ENCODE data around the gene RIGI. TPM values are rescaled to one million over a fixed set of nuclear protein-coding genes. Genes with fewer than 3 reads are reported as not detected.

RIGI gene
- polyA plus RNA-seq, 1 experiment = 2.4 TPM

DNA sequence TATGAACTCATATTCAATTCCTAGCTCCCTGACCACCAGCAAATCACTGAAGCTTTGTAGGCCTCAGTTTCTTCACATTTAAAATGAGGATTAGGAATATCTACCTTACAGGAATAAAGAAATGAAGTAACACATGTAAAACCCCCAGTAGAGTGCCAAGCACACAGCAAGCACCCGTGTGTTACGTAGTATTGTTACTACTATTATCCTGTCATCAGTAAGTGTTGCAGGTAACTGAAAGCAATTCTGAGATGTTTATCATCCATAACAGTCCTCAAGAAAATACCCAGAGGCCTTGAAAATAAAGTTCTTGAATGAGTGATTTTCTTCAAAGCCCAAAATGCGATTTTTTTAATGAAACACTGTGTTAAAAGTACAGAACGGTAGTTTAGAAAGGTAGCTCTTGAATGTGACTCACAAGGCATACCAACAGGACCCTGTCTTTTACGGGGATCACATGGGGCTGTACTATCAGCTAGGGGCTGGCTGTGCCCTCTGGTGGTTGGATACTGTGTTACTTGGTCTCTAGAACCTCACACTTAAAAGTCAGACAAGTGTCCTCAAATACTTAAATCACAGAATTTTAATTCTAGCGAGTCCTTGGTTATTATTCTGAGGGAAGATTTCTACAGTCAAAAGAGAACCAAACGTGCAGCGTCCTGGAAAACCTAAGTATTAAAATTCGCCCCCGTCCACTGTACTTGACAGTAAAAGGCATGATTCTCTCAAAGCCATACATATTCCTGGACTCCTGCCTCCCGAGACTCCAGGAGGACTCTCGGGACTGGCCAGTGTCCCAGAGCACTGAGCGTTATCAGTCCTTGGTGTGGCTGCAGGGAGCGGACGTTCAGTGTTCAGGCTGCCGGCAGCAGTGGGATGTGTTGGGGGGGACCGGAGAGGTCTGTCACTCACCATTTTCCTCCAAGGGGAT is 46.2 kb upstream of the RIGI start:
- no peaks in the 10 kb centered on the region for H3K27me3 ChIP-seq (ENCODE audit: control insufficient read depth, insufficient read depth, low read length)
- DNase-seq (ENCODE audit: low read depth) = no peak
- peak overlapping the region; percentile 93 for H3K4me3 ChIP-seq (ENCODE audit: low read depth, low read length)
- POLR2A ChIA-PET = interaction anchor here (1.0 to 1.4 kb wide), 2 partner anchors 22 to 193 kb away, joined by 3 read pairs; no protein-coding TSS in a partner anchor
- peaks cover 5% of the 10 kb centered on the region for H3K36me3 ChIP-seq (ENCODE audit: control insufficient read depth, insufficient read depth, low read length)
- TF ChIP-seq, protein P1, sequence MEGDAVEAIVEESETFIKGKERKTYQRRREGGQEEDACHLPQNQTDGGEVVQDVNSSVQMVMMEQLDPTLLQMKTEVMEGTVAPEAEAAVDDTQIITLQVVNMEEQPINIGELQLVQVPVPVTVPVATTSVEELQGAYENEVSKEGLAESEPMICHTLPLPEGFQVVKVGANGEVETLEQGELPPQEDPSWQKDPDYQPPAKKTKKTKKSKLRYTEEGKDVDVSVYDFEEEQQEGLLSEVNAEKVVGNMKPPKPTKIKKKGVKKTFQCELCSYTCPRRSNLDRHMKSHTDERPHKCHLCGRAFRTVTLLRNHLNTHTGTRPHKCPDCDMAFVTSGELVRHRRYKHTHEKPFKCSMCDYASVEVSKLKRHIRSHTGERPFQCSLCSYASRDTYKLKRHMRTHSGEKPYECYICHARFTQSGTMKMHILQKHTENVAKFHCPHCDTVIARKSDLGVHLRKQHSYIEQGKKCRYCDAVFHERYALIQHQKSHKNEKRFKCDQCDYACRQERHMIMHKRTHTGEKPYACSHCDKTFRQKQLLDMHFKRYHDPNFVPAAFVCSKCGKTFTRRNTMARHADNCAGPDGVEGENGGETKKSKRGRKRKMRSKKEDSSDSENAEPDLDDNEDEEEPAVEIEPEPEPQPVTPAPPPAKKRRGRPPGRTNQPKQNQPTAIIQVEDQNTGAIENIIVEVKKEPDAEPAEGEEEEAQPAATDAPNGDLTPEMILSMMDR (IDR thresholded peaks at IDR 0.05; ENCODE audit: insufficient read depth, low read depth, low read length) = peak; percentile 75
- CTCF ChIA-PET = interaction anchor here (0.6 to 13.3 kb wide), 13 partner anchors 8 to 396 kb away, joined by 3 to 492 read pairs (median 4); partner anchors contain the start of genes ACO1, SMIM27 and TOPORS

DNA sequence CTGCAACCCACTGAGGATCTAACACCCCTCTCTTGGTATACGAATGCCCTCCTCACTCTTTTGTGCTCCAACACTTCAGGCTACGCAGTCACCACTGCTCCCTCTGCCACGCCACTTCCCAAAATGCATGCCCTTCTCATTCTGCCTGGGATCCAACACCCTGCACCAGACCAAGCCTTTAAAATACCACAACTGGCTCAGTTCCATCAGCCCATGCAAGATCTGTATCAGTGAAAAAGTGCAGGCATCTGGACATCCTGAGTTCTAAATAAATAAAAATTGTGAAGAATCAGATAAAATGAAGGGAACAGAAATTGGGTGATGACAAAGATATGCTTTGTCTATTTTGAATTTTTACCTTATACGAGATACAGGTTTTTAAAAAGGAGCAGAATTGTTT is 44.3 kb upstream of the RIGI start:
- ChIA-PET CTCF (no interaction called here), POLR2A (no interaction called here)
- Histone ChIP-seq H3K36me3 (ENCODE audit: control insufficient read depth, insufficient read depth, low read length) (peaks cover 12% of the 10 kb centered on the region), H3K27me3 (ENCODE audit: control insufficient read depth, insufficient read depth, low read length) (no peaks in the 10 kb centered on the region), H3K4me3 (ENCODE audit: low read depth, low read length) (no peak overlapping the region)
- DNase-seq (ENCODE audit: low read depth) = no peak
- TF ChIP-seq, protein P1 (IDR thresholded peaks at IDR 0.05; ENCODE audit: insufficient read depth, low read depth, low read length) = no peak

DNA sequence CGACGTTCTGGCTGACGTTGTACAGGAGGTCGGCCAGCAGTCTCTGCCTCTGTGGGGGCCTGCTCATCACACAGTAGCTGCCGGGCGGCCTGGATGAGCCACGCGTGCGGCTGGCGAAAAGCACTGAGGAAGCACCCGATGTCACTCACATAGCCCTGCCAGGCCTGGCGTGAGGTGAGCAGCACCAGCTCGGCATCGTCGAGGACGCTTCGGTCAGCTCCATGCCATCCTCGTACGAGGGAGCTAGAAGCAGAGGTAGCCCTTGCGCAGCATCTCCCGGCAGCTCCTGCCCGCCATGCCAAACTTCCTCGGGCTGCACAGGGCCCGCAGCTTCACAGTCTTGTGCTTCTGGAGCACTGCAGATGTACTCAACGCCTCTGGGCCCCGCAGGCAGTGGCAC is 40.8 kb upstream of the RIGI start:
- CTCF ChIA-PET = interaction anchor here (1.1 to 8.1 kb wide), 2 partner anchors 9 to 188 kb away, joined by 3 to 44 read pairs; no protein-coding TSS in a partner anchor

DNA sequence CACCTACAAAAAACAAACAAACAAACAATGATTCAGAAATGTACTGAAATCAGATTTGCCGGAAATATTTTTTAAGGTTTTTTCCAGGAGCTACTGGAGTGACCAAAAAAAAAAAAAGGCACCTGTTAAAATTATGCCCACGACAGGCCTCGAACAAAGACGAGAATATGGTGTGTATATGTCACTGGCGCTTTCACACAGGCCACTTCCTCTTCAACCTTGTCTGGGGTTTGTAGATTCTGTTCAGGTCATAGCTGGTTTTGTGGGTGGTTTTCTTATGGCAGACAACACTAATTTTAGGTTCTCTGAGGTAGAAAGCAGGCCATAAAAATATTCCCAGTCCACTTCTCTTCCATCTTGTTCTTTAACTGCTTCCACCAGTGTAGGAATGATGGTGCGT is 40.0 kb upstream of the RIGI start:
- no peaks in the 10 kb centered on the region for H3K27me3 ChIP-seq (ENCODE audit: control insufficient read depth, insufficient read depth, low read length)
- TF ChIP-seq, protein P1 (IDR thresholded peaks at IDR 0.05; ENCODE audit: insufficient read depth, low read depth, low read length) = no peak
- no peak overlapping the region for H3K4me3 ChIP-seq (ENCODE audit: low read depth, low read length)
- ChIA-PET CTCF (interaction anchor here (1.1 to 8.1 kb wide), 3 partner anchors 14 to 188 kb away, joined by 3 to 44 read pairs (median 10); no protein-coding TSS in a partner anchor), POLR2A (no interaction called here)
- H3K36me3 ChIP-seq (ENCODE audit: control insufficient read depth, insufficient read depth, low read length) = peaks cover 12% of the 10 kb centered on the region
- DNase-seq (ENCODE audit: low read depth) = no peak

More for the DNA sequence above, 40.8 kb upstream of the RIGI start:
- TF ChIP-seq, protein P1 (IDR thresholded peaks at IDR 0.05; ENCODE audit: insufficient read depth, low read depth, low read length) = no peak
- peaks cover 12% of the 10 kb centered on the region for H3K36me3 ChIP-seq (ENCODE audit: control insufficient read depth, insufficient read depth, low read length)
- H3K27me3 ChIP-seq (ENCODE audit: control insufficient read depth, insufficient read depth, low read length) = no peaks in the 10 kb centered on the region
- H3K4me3 ChIP-seq (ENCODE audit: low read depth, low read length) = no peak overlapping the region
- POLR2A ChIA-PET = no interaction called here
- no peak for DNase-seq (ENCODE audit: low read depth)

DNA sequence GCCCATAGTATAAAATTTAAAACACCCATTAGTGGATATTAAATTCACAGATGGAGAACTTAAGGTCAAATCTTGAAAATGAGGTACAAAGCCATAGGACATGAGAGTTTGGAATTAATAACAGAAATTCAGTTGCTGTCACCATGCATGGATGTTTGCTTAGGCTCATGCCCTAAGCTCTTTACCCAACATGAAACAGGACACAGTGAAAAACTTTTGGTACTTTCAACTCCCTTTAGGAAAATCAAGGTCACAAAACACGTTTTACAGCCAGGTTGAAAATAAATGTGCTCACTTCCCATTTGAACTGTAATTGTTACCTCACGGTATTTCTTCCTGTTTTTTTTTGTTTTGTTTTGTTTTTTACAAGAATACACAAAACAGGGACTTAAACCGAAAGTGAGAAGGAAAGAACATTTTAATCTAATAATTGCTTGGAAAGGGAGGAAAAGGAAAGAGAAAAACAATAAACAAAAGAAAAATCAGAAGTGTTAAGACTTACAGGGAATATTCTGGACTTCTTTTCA is 32.5 kb upstream of the RIGI start:
- H3K36me3 ChIP-seq (ENCODE audit: control insufficient read depth, insufficient read depth, low read length) = no peaks in the 10 kb centered on the region
- TF ChIP-seq, protein P1 (IDR thresholded peaks at IDR 0.05; ENCODE audit: insufficient read depth, low read depth, low read length) = no peak
- ChIA-PET CTCF (interaction anchor here (0.9 to 2.8 kb wide), 2 partner anchors 8 to 180 kb away, joined by 3 to 12 read pairs; no protein-coding TSS in a partner anchor), POLR2A (no interaction called here)
- H3K27me3 ChIP-seq (ENCODE audit: control insufficient read depth, insufficient read depth, low read length) = no peaks in the 10 kb centered on the region
- no peak overlapping the region for H3K4me3 ChIP-seq (ENCODE audit: low read depth, low read length)
- no peak for DNase-seq (ENCODE audit: low read depth)

Data from BJ (cell line).